Colonic mucosa (tissue), 4 donors: ENCODE data around the gene SLC2A5. TPM values are rescaled to one million over a fixed set of nuclear protein-coding genes. Genes with fewer than 3 reads are reported as not detected.
"Not testable (repeated sequence)": the region's sequence is repeated elsewhere in the genome, so short reads cannot be mapped to it uniquely, and the experiment has no call there.

Source experiments
- DNase-seq: peaks from one replicate; pipeline ENCODE4 v3.0.0-alpha.2; 2020
- H3K27ac ChIP-seq: fragments of 200-600 bp; one replicate; pipeline ENCODE4 v1.8.0; 2021
- H3K27me3 ChIP-seq: fragments of 200-600 bp; one replicate; pipeline ENCODE4 v1.8.0; 2021
- H3K36me3 ChIP-seq: fragments of 200-600 bp; one replicate; pipeline ENCODE4 v1.8.0; 2021
- H3K4me1 ChIP-seq: fragments of 200-600 bp; one replicate; pipeline ENCODE4 v1.8.0; 2021; ENCODE audit warnings: mild to moderate bottlenecking
- H3K4me3 ChIP-seq: fragments of 200-600 bp; one replicate; pipeline ENCODE4 v1.8.0; 2021
- H3K9ac ChIP-seq, 2 donors: one replicate each; pipeline ENCODE4 v1.7.0; 2013; ENCODE audit warnings: control low read depth in 2 of 2, low read depth in 2 of 2, low read length in 2 of 2
- H3K9me3 ChIP-seq: fragments of 200-600 bp; one replicate; pipeline ENCODE4 v1.8.0; 2021
- CTCF ChIP-seq: fragments of 200-600 bp; IDR thresholded peaks from one replicate; pipeline ENCODE4 v1.8.0; 2022; ENCODE audit warnings: antibody characterized with exemption, mild to moderate bottlenecking
- intact Hi-C: fragments of 100-400 bp; cut with DNase I; formaldehyde crosslinking; loops from one replicate; pipeline ENCODE4 v1.14.1; 2022
- total RNA-seq, 2 donors: library from RNA; stranded (reverse); fragmentation: NEBNext Ultra II Directional in 1 of 2; extraction: Animal tissue kit (Norgen Biotek cat#: 25700) in 1 of 2; gene quantifications; one replicate each; pipeline ENCODE4 v1.2.1, GENCODE V29; 2021
- donor health status: healthy.
- donor health status: DM: no; HTN: no; CAD: no.
- donor health status: DM: no; HTN: no; CAD: no.

Gene SLC2A5
- total RNA-seq, 2 donors from 2014 or later: 1.8 to 4.9 TPM

- no peaks in the 10 kb centered on the region for H3K9me3 ChIP-seq
- H3K4me1 ChIP-seq: no peaks in the 10 kb centered on the region
- no peaks in the 10 kb centered on the region for H3K27me3 ChIP-seq
- H3K9ac ChIP-seq: no peak overlapping the region
- DNase-seq: no peak
- no peak overlapping the region for H3K27ac ChIP-seq
- intact Hi-C loops: no loop called here
- no peak overlapping the region for H3K4me3 ChIP-seq
- H3K36me3 ChIP-seq: no peaks in the 10 kb centered on the region
- TF ChIP-seq CTCF: no peak
Measured at GRCh38 chr1:9031484-9032259, 37.8 kb downstream of the SLC2A5 start.

DNA sequence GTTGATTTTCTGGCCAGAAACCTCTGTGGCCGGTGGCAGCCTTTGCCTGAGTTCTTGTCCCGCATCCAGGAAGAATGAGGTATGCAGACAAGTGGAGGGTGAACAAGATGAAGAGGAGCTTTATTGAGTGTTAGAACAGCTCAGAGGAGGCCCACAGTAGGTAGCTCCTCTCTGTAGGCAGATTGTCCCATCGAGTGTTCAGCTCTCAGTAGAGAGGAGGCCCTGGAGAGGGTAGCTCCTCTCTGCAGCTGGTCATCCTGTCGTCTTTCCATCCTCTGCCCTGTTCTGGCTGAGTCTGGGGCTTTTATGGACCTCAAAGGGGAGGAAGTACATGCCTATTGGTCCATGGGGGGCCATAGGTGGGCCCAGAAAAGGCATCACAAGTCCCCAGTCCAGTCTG, 38.4 kb downstream of the SLC2A5 start:
- intact Hi-C loops, H3K27me3 ChIP-seq, H3K27ac ChIP-seq, H3K9ac ChIP-seq, H3K9me3 ChIP-seq, DNase-seq, H3K4me3 ChIP-seq, H3K36me3 ChIP-seq, H3K4me1 ChIP-seq: not testable (repeated sequence)

- Histone ChIP-seq H3K27me3 (no peaks in the 10 kb centered on the region), H3K9me3 (no peaks in the 10 kb centered on the region), H3K4me1 (no peaks in the 10 kb centered on the region), H3K27ac (no peak overlapping the region), H3K4me3 (no peak overlapping the region), H3K36me3 (no peaks in the 10 kb centered on the region), H3K9ac (no peak overlapping the region)
- intact Hi-C loops: no loop called here
- DNase-seq: no peak
- TF ChIP-seq CTCF: no peak
Measured at GRCh38 chr1:9028921-9029705, 40.3 kb downstream of the SLC2A5 start.

DNA sequence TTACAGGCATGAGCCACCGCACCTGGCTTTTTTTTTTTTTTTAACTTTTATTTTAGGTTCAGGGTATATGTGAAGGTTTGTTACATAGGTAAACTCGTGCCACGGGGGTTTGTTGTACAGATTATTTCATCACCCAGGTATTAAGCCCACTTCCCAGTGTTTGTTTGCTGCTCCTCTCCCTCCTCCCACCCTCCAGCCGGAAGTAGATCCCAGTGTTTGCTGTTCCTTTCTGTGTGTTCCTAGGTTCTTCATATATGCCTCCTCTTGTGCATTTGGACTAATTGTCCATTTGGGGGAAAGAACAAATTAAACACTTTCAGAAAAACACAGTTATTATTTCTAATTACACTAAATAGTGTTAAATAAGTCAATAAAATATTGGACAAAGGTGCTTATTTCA, 42.1 kb downstream of the SLC2A5 start:
- no peaks in the 10 kb centered on the region for H3K36me3 ChIP-seq
- DNase-seq: no peak

GRCh38 chr1:9025449-9025848, 44.0 kb downstream of the SLC2A5 start:
- intact Hi-C loops: no loop called here
- Histone ChIP-seq H3K36me3 (no peaks in the 10 kb centered on the region), H3K9me3 (no peaks in the 10 kb centered on the region), H3K4me1 (no peaks in the 10 kb centered on the region), H3K27ac (no peak overlapping the region), H3K27me3 (no peaks in the 10 kb centered on the region), H3K4me3 (no peak overlapping the region), H3K9ac (no peak overlapping the region)
- no peak for DNase-seq
- no peak for TF ChIP-seq CTCF

More for the DNA sequence above, 42.1 kb downstream of the SLC2A5 start:
- TF ChIP-seq CTCF: no peak
- no peaks in the 10 kb centered on the region for H3K4me1 ChIP-seq
- intact Hi-C loops: no loop called here
- no peak overlapping the region for H3K27ac ChIP-seq
- H3K9ac ChIP-seq: no peak overlapping the region
- H3K4me3 ChIP-seq: no peak overlapping the region
- no peaks in the 10 kb centered on the region for H3K9me3 ChIP-seq
- no peaks in the 10 kb centered on the region for H3K27me3 ChIP-seq

- Histone ChIP-seq H3K27me3 (no peaks in the 10 kb centered on the region), H3K4me3 (no peak overlapping the region), H3K4me1 (no peaks in the 10 kb centered on the region), H3K27ac (no peak overlapping the region), H3K36me3 (no peaks in the 10 kb centered on the region), H3K9me3 (no peaks in the 10 kb centered on the region), H3K9ac (no peak overlapping the region)
- no peak for TF ChIP-seq CTCF
- DNase-seq: no peak
- intact Hi-C loops: no loop called here
Measured at GRCh38 chr1:9024837-9025236, 44.6 kb downstream of the SLC2A5 start.
